Measurements from ENCODE around the gene TMEM9B.

DNA sequence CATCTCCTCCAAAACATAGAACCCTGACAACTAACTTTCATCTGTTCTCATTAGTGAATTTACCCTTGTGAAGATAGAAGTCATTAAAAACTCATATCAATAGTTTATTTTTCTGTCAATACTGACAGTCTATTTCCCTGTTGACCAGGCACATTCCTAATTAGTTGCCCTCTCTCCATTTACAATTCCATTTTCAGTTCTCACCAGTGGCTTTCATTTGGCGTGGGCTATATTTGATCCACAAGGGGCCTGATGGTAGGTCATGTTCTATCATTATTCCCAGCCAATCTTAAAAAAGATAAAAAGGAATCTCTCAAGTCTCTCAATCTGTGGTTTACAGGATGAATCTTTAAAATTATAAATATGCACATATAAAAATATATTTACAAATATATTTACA, 57.1 kb downstream of the TMEM9B start:
- TF ChIP-seq POLR2A (IDR thresholded peaks at IDR 0.05; ENCODE audit: low read length) (no peak), GATA1 (IDR thresholded peaks at IDR 0.05; ENCODE audit: low read depth, low read length) (no peak)

All from erythroblast (primary cell).